Hepatocyte (in vitro differentiated cells): ENCODE measurements around the gene PIM3. TPM values are rescaled to one million over a fixed set of nuclear protein-coding genes. Genes with fewer than 3 reads are reported as not detected.

Experiments
- DNase-seq: peaks from one replicate; pipeline ENCODE4 v3.0.0-alpha.2; 2016; ENCODE audit warnings: low spot score
- H2AFZ ChIP-seq: fragments of 200-600 bp; sonication (generic); 2 replicates; pipeline ENCODE4 v1.6.0; 2016; ENCODE audit warnings: antibody characterized with exemption, mild to moderate bottlenecking
- H3K27ac ChIP-seq: fragments of 200-600 bp; sonication (generic); 2 replicates; pipeline ENCODE4 v1.5.1; 2016; ENCODE audit warnings: mild to moderate bottlenecking
- H3K27me3 ChIP-seq: fragments of 200-600 bp; sonication (generic); 2 replicates; pipeline ENCODE4 v1.6.1; 2016
- H3K36me3 ChIP-seq: fragments of 200-600 bp; sonication (generic); replicated peaks from 2 replicates; pipeline ENCODE4 v1.5.1; 2016; ENCODE audit warnings: low read depth; ENCODE audit not compliant: insufficient read depth
- H3K4me1 ChIP-seq: fragments of 200-600 bp; sonication (generic); 2 replicates; pipeline ENCODE4 v1.5.1; 2016; ENCODE audit warnings: mild to moderate bottlenecking, moderate library complexity; ENCODE audit not compliant: insufficient read depth
- H3K4me2 ChIP-seq: fragments of 200-600 bp; sonication (generic); 2 replicates; pipeline ENCODE4 v1.6.0; 2016
- H3K4me3 ChIP-seq: fragments of 200-600 bp; sonication (generic); 2 replicates; pipeline ENCODE4 v1.5.1; 2016; ENCODE audit warnings: mild to moderate bottlenecking
- H3K79me2 ChIP-seq: fragments of 200-600 bp; sonication (generic); 2 replicates; pipeline ENCODE4 v1.6.0; 2017; ENCODE audit warnings: mild to moderate bottlenecking
- H3K9me2 ChIP-seq: fragments of 200-600 bp; sonication (generic); replicated peaks from 2 replicates; pipeline ENCODE4 v1.6.0; 2017; ENCODE audit warnings: mild to moderate bottlenecking; ENCODE audit not compliant: insufficient read depth
- H3K9me3 ChIP-seq: fragments of 200-600 bp; sonication (generic); 2 replicates; pipeline ENCODE4 v1.5.1; 2016; ENCODE audit warnings: low read depth, mild to moderate bottlenecking
- H4K20me1 ChIP-seq: fragments of 200-600 bp; sonication (generic); 2 replicates; pipeline ENCODE4 v1.6.0; 2016; ENCODE audit warnings: mild to moderate bottlenecking; ENCODE audit not compliant: insufficient read depth, poor library complexity, severe bottlenecking
- EZH2 ChIP-seq: fragments of 200-600 bp; sonication (generic); IDR thresholded peaks from 2 replicates; pipeline ENCODE4 v1.6.1; 2016; ENCODE audit warnings: antibody characterized with exemption, mild to moderate bottlenecking, borderline replicate concordance
- EZH2phosphoT487 ChIP-seq: fragments of 200-600 bp; sonication (generic); IDR thresholded peaks from one replicate; pipeline ENCODE4 v1.6.1; 2018; ENCODE audit warnings: antibody characterized with exemption, mild to moderate bottlenecking, low read depth, moderate library complexity; ENCODE audit not compliant: unreplicated experiment, severe bottlenecking
- WGBS: methylation state at CpG from one replicate; pipeline ENCODE4 v1.1.6; 2016; ENCODE audit warnings: low lambda C conversion rate; ENCODE audit errors: missing lambda C conversion rate; 5-methylcytosine and 5-hydroxymethylcytosine counted together
- polyA plus RNA-seq: library from polyadenylated mRNA; unstranded; fragments of >200 nt; fragmentation: Nextera tagmentation; extraction: Ambion mirVana; gene quantifications from 2 replicates; pipeline ENCODE4 v1.2.1, GENCODE V29; 2016
- total RNA-seq: library from RNA; depleted of rRNA; stranded (reverse); fragments of >200 nt; gene quantifications from 2 replicates; pipeline ENCODE4 v1.2.3, GENCODE V29; 2014
- TF ChIP-seq, protein P1 (sequence below): fragments of 200-600 bp; sonication (generic); IDR thresholded peaks from 2 replicates; pipeline ENCODE4 v1.5.1; 2016; ENCODE audit warnings: antibody characterized with exemption, mild to moderate bottlenecking; ENCODE audit not compliant: poor library complexity

PIM3 gene
- total and polyA plus RNA-seq, 2 experiments from 2014 or later: 81.1 to 138 TPM

- Histone ChIP-seq H3K27ac (no peak overlapping the region), H3K27me3 (no peaks in the 10 kb centered on the region), H3K9me3 (no peaks in the 10 kb centered on the region), H3K4me2 (no peak overlapping the region), H4K20me1 (no peaks in the 10 kb centered on the region), H3K36me3 (no peaks in the 10 kb centered on the region), H2AFZ (no peak overlapping the region), H3K79me2 (no peaks in the 10 kb centered on the region), H3K4me3 (no peak overlapping the region), H3K4me1 (no peaks in the 10 kb centered on the region), H3K9me2 (no peaks in the 10 kb centered on the region)
- TF ChIP-seq, protein P1, sequence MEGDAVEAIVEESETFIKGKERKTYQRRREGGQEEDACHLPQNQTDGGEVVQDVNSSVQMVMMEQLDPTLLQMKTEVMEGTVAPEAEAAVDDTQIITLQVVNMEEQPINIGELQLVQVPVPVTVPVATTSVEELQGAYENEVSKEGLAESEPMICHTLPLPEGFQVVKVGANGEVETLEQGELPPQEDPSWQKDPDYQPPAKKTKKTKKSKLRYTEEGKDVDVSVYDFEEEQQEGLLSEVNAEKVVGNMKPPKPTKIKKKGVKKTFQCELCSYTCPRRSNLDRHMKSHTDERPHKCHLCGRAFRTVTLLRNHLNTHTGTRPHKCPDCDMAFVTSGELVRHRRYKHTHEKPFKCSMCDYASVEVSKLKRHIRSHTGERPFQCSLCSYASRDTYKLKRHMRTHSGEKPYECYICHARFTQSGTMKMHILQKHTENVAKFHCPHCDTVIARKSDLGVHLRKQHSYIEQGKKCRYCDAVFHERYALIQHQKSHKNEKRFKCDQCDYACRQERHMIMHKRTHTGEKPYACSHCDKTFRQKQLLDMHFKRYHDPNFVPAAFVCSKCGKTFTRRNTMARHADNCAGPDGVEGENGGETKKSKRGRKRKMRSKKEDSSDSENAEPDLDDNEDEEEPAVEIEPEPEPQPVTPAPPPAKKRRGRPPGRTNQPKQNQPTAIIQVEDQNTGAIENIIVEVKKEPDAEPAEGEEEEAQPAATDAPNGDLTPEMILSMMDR: no peak
- no peak for TF ChIP-seq EZH2phosphoT487
- no peak for TF ChIP-seq EZH2
- WGBS: 67% methylated on average over 6 of the region's 11 CpGs
- no peak for DNase-seq
Observed at GRCh38 chr22:49993649-49994360, 33.2 kb downstream of the PIM3 start.

DNA sequence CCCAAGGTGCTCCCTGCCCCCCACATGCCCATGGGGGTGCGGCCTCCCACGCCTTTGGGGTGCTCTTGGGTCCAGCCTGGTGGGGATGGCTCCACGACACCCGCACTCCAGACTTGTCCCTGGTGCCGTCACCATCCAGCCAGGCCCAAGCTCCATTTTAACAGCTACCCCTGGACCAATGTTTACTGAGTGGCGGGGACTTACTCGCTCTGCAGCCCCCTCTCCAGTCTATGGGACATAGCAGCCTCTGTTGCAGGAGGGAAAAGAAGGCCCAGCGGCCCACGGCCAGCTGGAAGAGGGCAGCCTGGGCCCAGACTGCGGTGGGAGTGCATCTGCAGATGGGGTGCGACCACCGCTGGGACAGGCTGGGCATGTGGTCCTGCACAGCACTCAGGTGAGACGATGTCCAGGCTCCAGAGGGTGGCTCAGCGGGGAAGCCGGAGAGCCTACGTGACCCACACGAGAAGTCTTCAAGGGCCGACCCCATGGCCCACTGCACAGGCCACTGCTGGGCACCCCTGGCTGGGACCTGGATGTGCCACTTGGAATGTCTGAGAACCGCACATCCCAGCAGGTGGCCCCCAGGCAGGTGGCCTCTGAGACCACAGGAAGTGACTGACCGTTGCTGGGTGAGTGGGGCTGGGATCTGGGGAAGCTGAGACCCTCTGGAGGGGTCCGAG, 33.9 kb downstream of the PIM3 start:
- no peaks in the 10 kb centered on the region for H3K79me2 ChIP-seq
- 89% methylated on average over 21 of the region's 21 CpGs for WGBS
- no peaks in the 10 kb centered on the region for H3K9me3 ChIP-seq
- no peaks in the 10 kb centered on the region for H3K36me3 ChIP-seq
- no peak overlapping the region for H3K4me2 ChIP-seq
- no peaks in the 10 kb centered on the region for H3K27me3 ChIP-seq
- H4K20me1 ChIP-seq: no peaks in the 10 kb centered on the region
- no peak overlapping the region for H2AFZ ChIP-seq
- DNase-seq: no peak
- no peaks in the 10 kb centered on the region for H3K9me2 ChIP-seq
- no peak overlapping the region for H3K27ac ChIP-seq
- no peak overlapping the region for H3K4me3 ChIP-seq
- H3K4me1 ChIP-seq: no peaks in the 10 kb centered on the region
- TF ChIP-seq, protein P1: no peak
- TF ChIP-seq EZH2 (no peak), EZH2phosphoT487 (no peak)

DNA sequence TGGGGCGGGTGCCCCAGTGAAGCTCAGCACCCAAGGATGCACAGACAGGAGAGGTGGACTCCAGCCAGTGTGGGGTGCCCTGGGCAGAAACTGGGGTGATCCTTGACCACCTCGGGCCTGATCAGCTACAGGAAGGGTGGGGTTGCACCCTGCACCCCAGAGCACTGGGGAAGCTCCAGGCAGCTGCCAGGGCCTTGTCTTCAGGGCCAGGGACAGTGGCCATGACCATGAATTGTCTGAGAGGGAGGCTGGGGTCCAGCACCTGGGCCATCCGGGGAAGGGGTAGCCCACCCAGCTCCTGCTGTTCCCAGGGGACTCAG, 34.4 kb downstream of the PIM3 start:
- Histone ChIP-seq H3K79me2 (no peaks in the 10 kb centered on the region), H2AFZ (no peak overlapping the region), H3K4me2 (no peak overlapping the region), H3K36me3 (no peaks in the 10 kb centered on the region), H3K9me3 (no peaks in the 10 kb centered on the region), H4K20me1 (no peaks in the 10 kb centered on the region), H3K4me1 (peaks cover 2% of the 10 kb centered on the region), H3K27ac (no peak overlapping the region), H3K9me2 (no peaks in the 10 kb centered on the region), H3K27me3 (peaks cover 3% of the 10 kb centered on the region), H3K4me3 (no peak overlapping the region)
- WGBS: 89% methylated on average over 3 of the region's 3 CpGs
- TF ChIP-seq EZH2phosphoT487: no peak
- DNase-seq: no peak

GRCh38 chr22:49995361-49996118, 35.0 kb downstream of the PIM3 start:
- no peak overlapping the region for H3K4me3 ChIP-seq
- H3K27ac ChIP-seq: no peak overlapping the region
- no peak for DNase-seq
- peaks cover 2% of the 10 kb centered on the region for H3K4me1 ChIP-seq
- H3K9me2 ChIP-seq: no peaks in the 10 kb centered on the region
- H3K4me2 ChIP-seq: no peak overlapping the region
- 88% methylated on average over 10 of the region's 10 CpGs for WGBS
- H3K27me3 ChIP-seq: peaks cover 6% of the 10 kb centered on the region
- H3K9me3 ChIP-seq: no peaks in the 10 kb centered on the region
- TF ChIP-seq EZH2 (no peak), EZH2phosphoT487 (no peak)
- TF ChIP-seq, protein P1: no peak
- no peaks in the 10 kb centered on the region for H3K79me2 ChIP-seq
- H3K36me3 ChIP-seq: no peaks in the 10 kb centered on the region
- H4K20me1 ChIP-seq: no peaks in the 10 kb centered on the region
- H2AFZ ChIP-seq: no peak overlapping the region
